Activated naive CD4-positive, alpha-beta T cell treated with anti-CD3 and anti-CD28 coated beads, Interleukin-2, amount 10 ng/mL, durations not matched to agents 7 days and 5 days (primary cell): Measurements from ENCODE around the gene TNIK.

Experiments
- CTCF ChIA-PET: fragments of 350-600 bp; sonication (Branson Sonifier 250); formaldehyde crosslinking; loops from one replicate; lab custom pipeline; 2021; ENCODE audit warnings: antibody characterized with exemption; lab: Charles Lee
- DNase-seq: peaks from one replicate; pipeline ENCODE4 v3.0.0-alpha.2; 2020
- H3K27ac Mint-ChIP-seq: one replicate; pipeline ENCODE4 v1.8.0; 2021; ENCODE audit warnings: mild to moderate bottlenecking, moderate library complexity, mixed read lengths
- H3K27me3 Mint-ChIP-seq: one replicate; pipeline ENCODE4 v1.8.0; 2021; ENCODE audit warnings: mild to moderate bottlenecking, mixed read lengths
- H3K36me3 Mint-ChIP-seq: one replicate; pipeline ENCODE4 v1.8.0; 2021; ENCODE audit warnings: mixed read lengths
- H3K4me1 Mint-ChIP-seq: one replicate; pipeline ENCODE4 v1.8.0; 2021; ENCODE audit warnings: mixed read lengths
- H3K4me3 Mint-ChIP-seq: one replicate; pipeline ENCODE4 v1.8.0; 2021; ENCODE audit warnings: mild to moderate bottlenecking, moderate library complexity, mixed read lengths
- H3K9me3 Mint-ChIP-seq: one replicate; pipeline ENCODE4 v1.8.0; 2021; ENCODE audit warnings: mixed read lengths

Gene TNIK

DNA sequence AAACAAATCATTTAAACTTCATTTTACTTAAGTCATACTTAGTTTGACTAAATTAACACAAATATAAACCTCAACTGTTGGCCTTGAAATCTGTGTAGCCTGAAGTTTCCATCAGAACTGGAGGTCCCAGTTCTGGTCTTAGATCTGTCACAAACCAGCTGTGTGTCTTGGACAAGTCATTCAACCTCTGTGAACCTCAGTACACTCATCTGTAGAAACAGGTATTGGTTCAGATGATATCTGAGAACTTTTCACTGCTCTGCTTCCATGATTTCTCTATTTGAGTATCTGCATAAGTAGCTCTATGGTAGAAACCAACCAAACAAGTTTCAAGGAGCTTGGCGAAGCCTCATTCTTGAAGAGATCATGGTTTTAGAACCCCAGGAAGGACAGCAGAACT is 373.3 kb downstream of the TNIK start:
- DNase-seq, result no peak
- no peaks in the 10 kb centered on the region for H3K4me1 Mint-ChIP-seq
- H3K27me3 Mint-ChIP-seq, result no peaks in the 10 kb centered on the region
- no peaks in the 10 kb centered on the region for H3K9me3 Mint-ChIP-seq
- H3K36me3 Mint-ChIP-seq, result peaks cover 53% of the 10 kb centered on the region
- no peak overlapping the region for H3K4me3 Mint-ChIP-seq
- CTCF ChIA-PET, result no interaction called here
- H3K27ac Mint-ChIP-seq, result no peak overlapping the region

DNA sequence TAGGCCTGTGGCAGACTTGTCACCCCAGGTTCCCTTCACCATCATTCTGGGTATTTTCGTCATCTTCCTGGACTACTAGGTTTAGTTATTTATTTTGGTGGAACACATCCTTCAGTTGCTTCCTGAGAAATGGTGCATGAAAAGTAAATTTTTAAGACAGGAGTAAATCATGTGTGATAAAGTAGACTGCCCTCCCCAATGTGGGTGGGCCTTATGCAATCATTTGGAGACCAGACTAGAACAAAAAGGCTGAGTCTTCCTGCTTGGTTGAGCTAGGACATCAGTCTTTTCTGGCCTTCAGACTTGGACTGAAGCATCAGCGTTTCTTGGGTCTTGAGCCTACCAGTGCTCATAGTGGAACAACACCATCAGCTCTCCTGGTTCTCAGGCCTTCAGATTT is 382.9 kb downstream of the TNIK start:
- no peak for DNase-seq
- no peak overlapping the region for H3K4me3 Mint-ChIP-seq
- CTCF ChIA-PET, result no interaction called here
- H3K27ac Mint-ChIP-seq, result no peak overlapping the region
- H3K27me3 Mint-ChIP-seq, result no peaks in the 10 kb centered on the region
- H3K9me3 Mint-ChIP-seq, result no peaks in the 10 kb centered on the region
- H3K36me3 Mint-ChIP-seq, result peaks cover 64% of the 10 kb centered on the region
- no peaks in the 10 kb centered on the region for H3K4me1 Mint-ChIP-seq

DNA sequence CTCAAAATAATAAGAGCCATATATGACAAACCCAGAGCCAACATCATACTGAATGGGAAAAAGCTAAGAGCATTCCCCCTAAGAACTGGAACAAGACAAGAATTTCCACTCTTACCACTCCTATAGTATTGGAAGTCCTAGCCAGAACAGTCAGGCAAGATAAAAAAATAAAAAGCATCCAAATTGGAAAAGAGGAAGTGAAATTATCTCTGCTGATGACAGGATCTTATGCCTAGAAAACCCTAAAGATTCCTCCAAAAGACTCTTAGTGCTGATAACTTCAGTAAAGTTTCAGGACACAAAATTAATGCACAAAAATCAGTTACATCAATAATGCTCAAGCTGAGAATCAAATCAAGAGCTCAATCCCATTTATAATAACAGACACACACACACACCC is 387.8 kb downstream of the TNIK start:
- no peak overlapping the region for H3K4me3 Mint-ChIP-seq
- DNase-seq, result no peak
- H3K36me3 Mint-ChIP-seq, result peaks cover 66% of the 10 kb centered on the region
- no peaks in the 10 kb centered on the region for H3K27me3 Mint-ChIP-seq
- H3K27ac Mint-ChIP-seq, result no peak overlapping the region
- H3K9me3 Mint-ChIP-seq, result no peaks in the 10 kb centered on the region
- no peaks in the 10 kb centered on the region for H3K4me1 Mint-ChIP-seq
- CTCF ChIA-PET, result no interaction called here

DNA sequence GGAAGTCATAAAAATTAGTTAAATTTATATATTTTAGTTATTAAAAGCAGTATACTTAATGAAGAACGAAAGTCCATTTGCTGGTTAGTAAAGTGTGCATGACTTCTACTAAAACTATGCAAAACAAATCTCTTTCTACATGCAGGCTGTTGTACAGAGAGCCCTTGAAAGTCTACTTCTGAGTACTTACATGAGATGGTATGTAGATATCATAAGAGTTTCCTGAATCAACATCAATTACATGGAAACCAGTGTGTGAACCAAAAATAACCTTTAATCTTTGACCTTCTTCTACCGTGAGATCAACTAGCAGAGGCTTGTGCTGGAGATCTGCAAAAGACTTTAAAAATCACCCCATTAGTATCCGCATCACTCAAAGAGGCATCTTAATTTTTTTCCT is 391.5 kb downstream of the TNIK start:
- H3K9me3 Mint-ChIP-seq, result no peaks in the 10 kb centered on the region
- CTCF ChIA-PET, result no interaction called here
- no peak for DNase-seq
- H3K27ac Mint-ChIP-seq, result no peak overlapping the region
- no peaks in the 10 kb centered on the region for H3K27me3 Mint-ChIP-seq
- no peak overlapping the region for H3K4me3 Mint-ChIP-seq
- H3K4me1 Mint-ChIP-seq, result no peaks in the 10 kb centered on the region
- peaks cover 83% of the 10 kb centered on the region for H3K36me3 Mint-ChIP-seq

DNA sequence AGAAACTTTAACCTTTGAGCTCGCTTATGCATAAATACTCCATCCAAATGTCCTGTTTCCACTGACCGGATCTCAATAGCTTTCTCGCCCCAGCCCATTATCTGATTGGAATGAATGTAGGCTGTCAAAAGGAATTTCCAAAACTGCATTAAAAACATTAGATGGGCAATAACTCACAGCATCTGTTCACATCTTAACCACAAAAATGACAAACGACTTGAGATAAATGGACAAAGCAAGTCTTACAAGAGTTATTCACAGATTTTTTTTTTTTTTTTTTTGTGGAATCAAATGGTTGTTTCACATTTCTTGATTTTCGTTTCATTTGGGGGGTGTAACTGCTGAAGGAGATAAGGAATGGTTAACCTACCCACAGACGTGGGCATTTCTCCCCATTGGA is 394.0 kb downstream of the TNIK start:
- no peak overlapping the region for H3K27ac Mint-ChIP-seq
- H3K4me3 Mint-ChIP-seq, result no peak overlapping the region
- CTCF ChIA-PET, result no interaction called here
- H3K36me3 Mint-ChIP-seq, result peaks cover 75% of the 10 kb centered on the region
- DNase-seq, result no peak
- H3K27me3 Mint-ChIP-seq, result no peaks in the 10 kb centered on the region
- H3K9me3 Mint-ChIP-seq, result no peaks in the 10 kb centered on the region
- no peaks in the 10 kb centered on the region for H3K4me1 Mint-ChIP-seq

DNA sequence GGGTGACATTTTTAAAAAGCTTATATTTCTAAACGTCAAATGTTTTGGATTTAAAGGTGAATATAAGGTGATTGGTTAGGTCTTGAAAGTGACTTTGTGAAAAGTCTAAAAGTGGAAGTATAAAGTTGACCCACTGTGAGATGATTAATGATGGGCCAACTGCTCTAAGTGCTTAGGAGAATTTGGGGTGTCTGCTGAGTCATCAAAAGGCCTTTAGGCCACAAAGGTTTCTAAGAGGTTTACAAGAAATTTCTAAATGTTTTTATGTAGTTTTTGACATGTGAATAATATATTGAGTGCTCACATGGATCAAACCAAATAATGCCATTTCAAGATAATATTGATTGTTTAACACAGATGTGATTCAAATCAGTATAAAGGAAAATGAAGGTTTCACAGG is 394.5 kb downstream of the TNIK start:
- H3K27me3 Mint-ChIP-seq, result no peaks in the 10 kb centered on the region
- H3K27ac Mint-ChIP-seq, result no peak overlapping the region
- H3K4me3 Mint-ChIP-seq, result no peak overlapping the region
- DNase-seq, result no peak
- peaks cover 72% of the 10 kb centered on the region for H3K36me3 Mint-ChIP-seq
- CTCF ChIA-PET, result no interaction called here
- H3K4me1 Mint-ChIP-seq, result no peaks in the 10 kb centered on the region
- H3K9me3 Mint-ChIP-seq, result no peaks in the 10 kb centered on the region

DNA sequence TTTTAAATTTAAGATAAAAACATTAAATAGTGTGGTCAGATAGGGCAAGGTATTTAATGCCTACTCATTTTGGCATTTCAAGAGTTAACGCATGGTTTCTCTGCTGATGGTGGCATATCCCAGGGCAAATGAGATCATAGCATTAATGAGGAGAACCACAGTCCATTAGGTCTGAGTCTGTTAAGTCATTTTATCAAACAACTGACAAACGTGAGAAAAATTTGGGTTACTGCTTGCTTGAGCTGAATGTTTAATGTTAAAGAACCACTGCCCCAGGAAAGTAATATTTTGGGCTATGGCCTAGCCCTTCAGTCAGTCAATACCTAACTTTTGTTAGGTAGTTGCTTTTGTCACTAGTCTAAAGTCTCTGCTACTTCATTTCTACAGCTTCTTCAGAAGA is 395.7 kb downstream of the TNIK start:
- CTCF ChIA-PET, result interaction anchor here (0.6 kb wide), 1 partner anchor 527 kb away, joined by 3 read pairs; no protein-coding TSS in a partner anchor
- Mint-ChIP-seq H3K4me3 (no peak overlapping the region), H3K36me3 (peaks cover 63% of the 10 kb centered on the region), H3K9me3 (no peaks in the 10 kb centered on the region), H3K27me3 (no peaks in the 10 kb centered on the region), H3K27ac (no peak overlapping the region), H3K4me1 (no peaks in the 10 kb centered on the region)
- no peak for DNase-seq

DNA sequence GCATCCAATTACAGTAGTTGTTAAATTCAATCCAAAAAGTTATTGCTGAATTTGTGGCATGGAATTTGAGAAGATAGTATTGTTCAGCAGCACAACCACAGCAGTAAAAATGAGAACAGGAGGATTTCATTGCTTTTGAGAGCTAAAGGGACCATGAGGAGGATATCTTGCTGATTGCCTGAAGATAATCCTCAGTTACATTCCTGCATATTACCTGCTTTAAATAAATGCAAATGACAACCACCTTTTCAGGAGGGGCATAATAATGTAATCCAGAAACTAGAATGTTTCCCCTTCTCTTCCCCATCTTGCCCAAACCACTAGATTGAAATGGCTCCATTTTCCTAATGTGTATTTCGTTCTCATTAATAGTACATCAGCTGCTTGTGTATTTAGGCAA is 398.5 kb downstream of the TNIK start:
- H3K4me3 Mint-ChIP-seq, result no peak overlapping the region
- no peaks in the 10 kb centered on the region for H3K27me3 Mint-ChIP-seq
- DNase-seq, result no peak
- H3K36me3 Mint-ChIP-seq, result peaks cover 43% of the 10 kb centered on the region
- no peak overlapping the region for H3K27ac Mint-ChIP-seq
- H3K4me1 Mint-ChIP-seq, result no peaks in the 10 kb centered on the region
- CTCF ChIA-PET, result interaction anchor here (0.9 kb wide), 1 partner anchor 12 kb away, joined by 3 read pairs; no protein-coding TSS in a partner anchor
- H3K9me3 Mint-ChIP-seq, result no peaks in the 10 kb centered on the region

DNA sequence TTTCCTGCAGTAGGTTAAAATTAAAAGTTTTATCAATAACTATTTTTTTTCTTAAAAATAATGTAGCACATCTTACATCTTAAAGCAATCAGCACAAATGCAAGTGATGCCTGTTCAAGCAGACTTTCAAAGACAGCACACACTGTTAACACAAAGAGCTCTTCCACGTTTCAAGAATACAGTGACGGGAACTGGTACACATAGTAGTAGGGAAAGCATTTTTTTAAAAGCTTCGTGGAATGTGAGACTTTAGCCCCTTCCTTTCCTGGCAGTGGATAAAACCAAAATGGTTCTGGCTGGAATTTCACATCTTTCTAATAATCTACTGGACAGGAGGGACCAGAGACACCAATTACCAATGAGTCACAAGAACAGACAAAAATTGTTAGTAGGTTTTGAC is 400.2 kb downstream of the TNIK start:
- H3K4me3 Mint-ChIP-seq, result no peak overlapping the region
- H3K27ac Mint-ChIP-seq, result no peak overlapping the region
- H3K4me1 Mint-ChIP-seq, result no peaks in the 10 kb centered on the region
- peaks cover 25% of the 10 kb centered on the region for H3K36me3 Mint-ChIP-seq
- no peak for DNase-seq
- H3K27me3 Mint-ChIP-seq, result no peaks in the 10 kb centered on the region
- H3K9me3 Mint-ChIP-seq, result no peaks in the 10 kb centered on the region
- CTCF ChIA-PET, result no interaction called here

DNA sequence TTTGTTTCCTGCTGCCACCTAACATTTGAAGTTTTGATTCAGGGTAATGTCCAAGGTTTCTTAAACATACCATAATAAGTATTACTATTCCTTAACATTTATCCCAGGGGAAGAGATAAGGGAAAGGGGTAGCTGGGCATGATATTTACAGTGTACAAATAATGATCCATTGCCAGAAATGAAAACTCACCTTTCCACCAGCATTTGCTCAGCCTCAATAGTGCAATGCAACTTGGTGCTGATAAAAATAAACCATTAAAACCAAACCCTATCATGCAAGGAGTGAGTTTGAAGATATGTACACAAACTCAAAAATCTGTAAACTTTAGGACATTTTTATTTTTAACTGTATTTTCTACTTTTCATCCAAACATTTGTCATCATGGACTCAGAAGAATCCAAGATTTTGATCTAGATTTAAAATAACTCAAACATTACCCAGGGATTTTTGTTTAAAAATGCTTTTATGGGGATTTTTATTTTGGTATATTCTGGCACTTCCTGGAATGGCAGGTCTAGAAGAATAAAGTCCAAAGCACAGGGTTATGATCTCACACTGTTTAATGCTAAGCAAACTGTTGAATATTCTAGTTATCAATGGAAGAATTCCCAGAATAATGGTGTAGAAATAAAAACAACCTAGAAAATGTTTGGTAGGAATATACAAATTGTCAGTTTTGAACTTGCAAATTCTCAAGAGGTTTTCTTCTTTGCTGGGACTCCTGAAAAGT is 401.2 kb downstream of the TNIK start:
- Mint-ChIP-seq H3K27me3 (no peaks in the 10 kb centered on the region), H3K4me3 (no peak overlapping the region), H3K4me1 (no peaks in the 10 kb centered on the region), H3K27ac (no peak overlapping the region), H3K9me3 (no peaks in the 10 kb centered on the region), H3K36me3 (peaks cover 20% of the 10 kb centered on the region)
- CTCF ChIA-PET, result no interaction called here
- no peak for DNase-seq

DNA sequence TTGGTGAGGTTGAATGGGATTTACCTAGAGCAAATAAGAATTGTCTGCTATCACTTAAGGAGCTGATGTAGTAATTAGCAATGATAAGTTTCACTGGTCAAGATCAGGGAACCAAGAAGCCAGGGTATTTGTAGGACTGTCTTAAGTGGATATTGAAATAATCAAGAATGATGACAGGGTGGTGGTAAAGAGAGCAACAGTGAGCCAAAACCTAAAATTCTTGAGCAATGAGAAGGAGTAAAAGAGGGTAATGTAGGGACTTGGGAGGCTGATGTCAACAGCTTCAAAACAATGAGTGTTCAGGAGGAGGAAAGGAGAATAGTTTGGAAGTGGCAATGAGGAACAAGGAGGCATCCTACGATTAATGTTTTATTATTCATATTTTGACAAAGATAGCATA is 402.1 kb downstream of the TNIK start:
- CTCF ChIA-PET, result no interaction called here
- Mint-ChIP-seq H3K27me3 (peaks cover 4% of the 10 kb centered on the region), H3K36me3 (peaks cover 11% of the 10 kb centered on the region), H3K4me1 (no peaks in the 10 kb centered on the region), H3K4me3 (no peak overlapping the region), H3K9me3 (no peaks in the 10 kb centered on the region), H3K27ac (no peak overlapping the region)
- no peak for DNase-seq

DNA sequence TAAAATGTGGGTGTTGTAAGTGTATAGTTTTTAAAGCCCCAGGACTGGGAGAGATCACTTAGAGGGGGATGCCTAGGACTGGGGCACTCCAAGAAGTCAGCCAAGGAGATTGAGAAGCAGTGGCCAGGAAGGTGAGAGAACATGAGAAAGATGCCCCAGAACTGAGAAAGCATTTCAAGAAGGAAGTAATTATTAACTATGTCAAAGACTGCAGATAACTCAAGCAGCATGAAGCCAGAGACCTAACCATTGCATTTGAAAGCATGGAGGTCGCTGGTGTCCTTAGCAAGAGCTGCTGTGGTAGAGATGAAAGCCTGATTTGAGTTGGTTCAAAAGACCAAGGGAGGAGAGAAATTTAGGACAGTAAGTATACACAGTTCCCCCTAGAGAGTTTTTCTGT is 403.1 kb downstream of the TNIK start:
- peaks cover 6% of the 10 kb centered on the region for H3K36me3 Mint-ChIP-seq
- no peaks in the 10 kb centered on the region for H3K4me1 Mint-ChIP-seq
- DNase-seq, result no peak
- no peak overlapping the region for H3K4me3 Mint-ChIP-seq
- H3K9me3 Mint-ChIP-seq, result no peaks in the 10 kb centered on the region
- peaks cover 13% of the 10 kb centered on the region for H3K27me3 Mint-ChIP-seq
- no peak overlapping the region for H3K27ac Mint-ChIP-seq
- CTCF ChIA-PET, result no interaction called here

DNA sequence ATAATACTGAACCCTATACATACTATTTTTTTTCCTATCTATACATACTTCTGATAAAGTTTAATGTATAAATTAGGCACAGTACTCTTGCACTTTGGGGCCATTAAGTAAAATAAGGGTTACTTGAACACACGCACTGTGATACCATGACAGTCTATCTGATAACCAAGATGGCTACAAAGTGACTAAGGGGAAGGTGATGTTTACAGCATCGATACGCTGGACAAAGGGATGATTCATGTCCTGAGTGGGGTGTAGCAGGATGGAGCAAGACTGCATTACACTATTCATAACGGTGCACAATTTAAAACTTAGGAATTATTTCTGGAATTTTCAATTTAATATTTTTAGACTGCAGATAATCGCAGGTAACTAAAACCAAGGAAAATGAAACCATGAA is 403.7 kb downstream of the TNIK start:
- DNase-seq, result no peak
- Mint-ChIP-seq H3K4me1 (no peaks in the 10 kb centered on the region), H3K27ac (no peak overlapping the region), H3K4me3 (no peak overlapping the region), H3K27me3 (peaks cover 18% of the 10 kb centered on the region), H3K9me3 (no peaks in the 10 kb centered on the region), H3K36me3 (peaks cover 3% of the 10 kb centered on the region)
- CTCF ChIA-PET, result no interaction called here

DNA sequence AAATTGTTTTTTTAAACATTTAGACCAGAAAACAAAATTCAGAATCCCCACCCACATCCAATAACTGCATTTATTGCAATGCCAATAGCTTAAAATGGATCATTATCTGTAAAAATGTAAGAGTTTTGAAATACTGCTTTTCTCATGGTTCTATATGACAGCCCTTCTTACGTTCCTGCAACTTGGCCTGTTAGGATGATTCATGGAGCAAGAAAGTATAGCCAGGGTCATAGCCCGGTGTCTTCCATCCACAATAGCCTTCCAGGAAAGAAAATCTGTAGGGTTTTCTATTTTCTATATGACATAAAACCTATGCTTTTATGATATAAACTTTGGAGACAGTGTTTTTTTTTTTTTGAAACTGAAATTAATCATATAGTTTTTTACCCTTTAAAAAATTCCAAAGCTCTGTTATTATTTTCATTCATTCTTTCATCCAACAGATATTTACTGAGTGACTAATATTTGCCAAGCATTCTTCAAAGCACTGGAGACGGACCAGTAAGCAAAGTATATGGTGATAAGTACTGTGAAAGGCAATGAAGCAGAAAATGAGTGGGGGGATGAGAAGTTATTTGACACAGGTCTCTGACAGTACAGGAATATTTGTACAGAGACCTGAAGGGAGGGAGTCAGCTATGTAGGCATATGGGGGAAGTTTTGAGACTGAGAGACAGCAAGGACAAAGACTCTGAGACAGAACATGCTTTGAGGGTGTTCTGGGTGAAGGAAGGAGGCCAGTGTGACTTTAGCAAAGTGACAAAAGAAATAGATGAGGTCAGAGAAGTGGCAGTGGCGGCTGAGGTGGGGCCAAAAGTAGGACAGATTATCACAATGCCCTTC is 404.6 kb downstream of the TNIK start:
- H3K27ac Mint-ChIP-seq, result no peak overlapping the region
- peaks cover 18% of the 10 kb centered on the region for H3K27me3 Mint-ChIP-seq
- no peaks in the 10 kb centered on the region for H3K4me1 Mint-ChIP-seq
- H3K36me3 Mint-ChIP-seq, result peaks cover 2% of the 10 kb centered on the region
- DNase-seq, result no peak
- CTCF ChIA-PET, result no interaction called here
- no peak overlapping the region for H3K4me3 Mint-ChIP-seq
- H3K9me3 Mint-ChIP-seq, result no peaks in the 10 kb centered on the region

DNA sequence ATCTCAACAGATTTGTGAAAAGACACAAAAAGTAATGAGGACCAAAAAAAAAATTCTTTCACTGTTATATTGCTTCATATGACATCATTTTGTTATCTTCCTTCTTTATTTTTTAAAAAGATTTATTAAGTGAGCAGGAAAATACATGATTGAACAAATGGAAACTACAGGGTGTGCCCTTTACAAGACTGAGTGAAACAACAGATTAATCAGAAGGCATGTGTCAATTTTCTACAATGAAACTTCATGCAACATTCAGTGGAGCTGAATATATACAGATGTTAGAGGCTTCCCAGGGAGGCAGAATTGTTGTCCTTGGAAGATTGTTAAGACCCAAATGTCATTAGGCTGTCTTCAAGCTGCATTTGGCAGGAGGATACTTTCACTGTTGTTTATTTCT is 405.3 kb downstream of the TNIK start:
- no peak for DNase-seq
- no peaks in the 10 kb centered on the region for H3K4me1 Mint-ChIP-seq
- H3K4me3 Mint-ChIP-seq, result no peak overlapping the region
- no peaks in the 10 kb centered on the region for H3K9me3 Mint-ChIP-seq
- CTCF ChIA-PET, result interaction anchor here (0.8 to 1.2 kb wide), 2 partner anchors 35 to 511 kb away, joined by 3 read pairs; no protein-coding TSS in a partner anchor
- no peak overlapping the region for H3K27ac Mint-ChIP-seq
- peaks cover 19% of the 10 kb centered on the region for H3K27me3 Mint-ChIP-seq
- no peaks in the 10 kb centered on the region for H3K36me3 Mint-ChIP-seq
